Thymus (tissue), 11 donors: Measurements from ENCODE around the gene ZNF343. TPM values are rescaled to one million over a fixed set of nuclear protein-coding genes. Genes with fewer than 3 reads are reported as not detected.
"Not testable (repeated sequence)": the region's sequence is repeated elsewhere in the genome, so short reads cannot be mapped to it uniquely, and the experiment has no call there.

Source experiments
- DNase-seq, 9 donors: peaks; one replicate each; pipeline ENCODE4 v3.0.0-alpha.2; 2013; ENCODE audit warnings: low spot score in 9 of 9, low read depth in 6 of 9, missing footprints in 1 of 9
- H3K27ac ChIP-seq, 2 donors: one replicate each; pipeline ENCODE4 v1.5.1; 2013; ENCODE audit warnings: control low read depth in 1 of 2, low read depth in 1 of 2, low read length in 1 of 2, mild to moderate bottlenecking in 1 of 2, moderate library complexity in 1 of 2
- H3K27me3 ChIP-seq, 2 donors: one replicate each; pipeline ENCODE4 v1.5.1; 2013; ENCODE audit warnings: low read length in 1 of 2; ENCODE audit not compliant: control insufficient read depth in 2 of 2, insufficient read depth in 1 of 2
- H3K36me3 ChIP-seq, 2 donors: one replicate each; pipeline ENCODE4 v1.5.1; 2013; ENCODE audit warnings: low read length in 1 of 2, mild to moderate bottlenecking in 1 of 2, moderate library complexity in 1 of 2; ENCODE audit not compliant: control insufficient read depth in 2 of 2, insufficient read depth in 2 of 2
- H3K4me1 ChIP-seq, 2 donors: one replicate each; pipeline ENCODE4 v1.5.1; 2013; ENCODE audit warnings: low read length in 2 of 2; ENCODE audit not compliant: control insufficient read depth in 2 of 2, insufficient read depth in 2 of 2
- H3K4me3 ChIP-seq, 2 donors: one replicate each; pipeline ENCODE4 v1.5.1; 2013; ENCODE audit warnings: low read length in 2 of 2, control low read depth in 1 of 2, mild to moderate bottlenecking in 1 of 2
- H3K9me3 ChIP-seq, 2 donors: one replicate each; pipeline ENCODE4 v1.5.1; 2013; ENCODE audit warnings: low read length in 1 of 2, mild to moderate bottlenecking in 1 of 2; ENCODE audit not compliant: control insufficient read depth in 2 of 2, insufficient read depth in 1 of 2
- WGBS: extraction: QIAGEN DNeasy Blood & Tissue Kit; methylation state at CpG from one replicate; pipeline ENCODE4 v1.1.7; 2013; 5-methylcytosine and 5-hydroxymethylcytosine counted together
- polyA plus RNA-seq: library from polyadenylated mRNA; stranded (reverse); fragments of 200-250 nt; gene quantifications from one replicate; pipeline ENCODE4 v1.2.3, GENCODE V29; 2013
- total RNA-seq: library from RNA; stranded (reverse); fragments of 120-200 nt; gene quantifications from one replicate; pipeline ENCODE4 v1.2.4, GENCODE V29; 2013
- donor health status: healthy.

The ZNF343 gene
- total and polyA plus RNA-seq, 2 donors, result 5.2 to 5.4 TPM

DNA sequence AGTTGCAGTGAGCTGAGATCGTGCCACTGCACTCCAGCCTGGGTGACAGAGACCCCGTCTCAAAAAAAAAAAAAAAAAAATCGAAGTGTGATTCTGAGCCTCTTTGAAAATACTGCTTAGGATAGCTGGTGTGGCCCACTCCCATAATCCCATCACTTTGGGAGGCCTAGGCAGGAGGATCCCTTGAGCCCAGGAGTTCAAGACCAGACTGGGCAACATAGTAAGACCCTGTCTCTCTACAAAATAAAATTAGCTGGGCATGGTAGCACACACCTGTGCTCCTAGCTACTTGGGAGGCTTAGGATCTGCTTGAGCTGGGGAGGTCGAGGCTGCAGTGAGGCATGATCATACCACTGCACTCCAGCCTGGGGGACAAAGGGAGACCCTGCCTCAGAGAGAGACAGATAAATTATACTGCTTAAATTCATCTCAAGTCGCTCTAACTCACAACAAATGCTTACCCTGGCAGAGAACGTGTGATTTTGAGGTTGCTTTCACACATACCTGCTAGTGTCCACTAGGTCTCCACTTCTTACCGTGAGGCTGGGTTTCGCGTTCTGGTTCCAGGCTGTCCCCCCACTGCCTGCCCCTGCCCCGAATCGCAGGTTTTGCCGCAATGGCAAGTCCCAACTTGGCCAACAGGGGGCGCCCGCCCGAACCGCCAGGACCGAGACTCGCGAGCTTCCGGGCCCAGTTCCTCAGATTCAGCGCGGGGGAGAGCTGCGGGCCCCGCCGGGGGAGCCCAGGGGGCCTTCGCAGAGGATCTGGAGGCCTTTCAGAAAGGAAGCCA, 15.4 kb upstream of the ZNF343 start:
- WGBS, result 12% methylated on average over 26 of the region's 26 CpGs
- no peaks in the 10 kb centered on the region for H3K36me3 ChIP-seq
- peaks cover 0 to 6% of the 10 kb centered on the region in 2 donors for H3K4me1 ChIP-seq
- H3K9me3 ChIP-seq, result no peaks in the 10 kb centered on the region
- peak overlapping the region; percentile 76 to 77 for H3K4me3 ChIP-seq
- H3K27ac ChIP-seq, result peak overlapping the region; percentile 61 to 66
- peaks cover 4 to 66% of the 10 kb centered on the region in 2 donors for H3K27me3 ChIP-seq
- DNase-seq, result peak; percentile 54 to 91 (median 75)

DNA sequence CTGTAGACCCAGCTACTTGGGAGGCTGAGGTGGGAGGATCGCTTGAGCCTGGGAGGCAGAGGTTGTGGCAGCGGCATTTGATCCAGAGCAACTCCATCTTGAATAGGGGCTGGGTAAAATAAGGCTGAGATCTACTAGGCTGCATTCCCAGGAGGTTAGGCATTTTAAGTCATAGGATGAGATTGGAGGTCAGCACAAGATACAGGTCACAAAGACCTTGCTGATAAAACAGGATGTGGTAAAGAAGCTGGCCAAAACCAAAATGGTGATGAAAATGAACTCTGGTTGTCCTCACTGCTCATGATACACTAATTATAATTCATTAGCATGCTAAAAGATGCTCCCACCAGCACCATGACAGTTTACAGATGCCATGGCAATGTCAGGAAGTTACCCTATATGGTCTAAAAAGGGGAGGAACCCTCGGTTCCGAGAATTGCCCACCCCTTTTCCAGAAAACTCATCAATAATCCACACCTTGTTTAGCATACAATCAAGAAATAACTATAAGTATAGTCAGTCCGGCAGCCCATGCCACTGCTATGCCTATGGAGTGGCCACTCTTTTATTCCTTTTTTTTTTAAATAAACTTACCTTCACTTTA, 14.2 kb upstream of the ZNF343 start:
- H3K4me1 ChIP-seq, H3K4me3 ChIP-seq, H3K27ac ChIP-seq, H3K9me3 ChIP-seq, H3K36me3 ChIP-seq, DNase-seq: not testable (repeated sequence)
- H3K27me3 ChIP-seq, result peaks cover 4 to 58% of the 10 kb centered on the region in 2 donors
- WGBS, result 95% methylated on average over 5 of the region's 5 CpGs

DNA sequence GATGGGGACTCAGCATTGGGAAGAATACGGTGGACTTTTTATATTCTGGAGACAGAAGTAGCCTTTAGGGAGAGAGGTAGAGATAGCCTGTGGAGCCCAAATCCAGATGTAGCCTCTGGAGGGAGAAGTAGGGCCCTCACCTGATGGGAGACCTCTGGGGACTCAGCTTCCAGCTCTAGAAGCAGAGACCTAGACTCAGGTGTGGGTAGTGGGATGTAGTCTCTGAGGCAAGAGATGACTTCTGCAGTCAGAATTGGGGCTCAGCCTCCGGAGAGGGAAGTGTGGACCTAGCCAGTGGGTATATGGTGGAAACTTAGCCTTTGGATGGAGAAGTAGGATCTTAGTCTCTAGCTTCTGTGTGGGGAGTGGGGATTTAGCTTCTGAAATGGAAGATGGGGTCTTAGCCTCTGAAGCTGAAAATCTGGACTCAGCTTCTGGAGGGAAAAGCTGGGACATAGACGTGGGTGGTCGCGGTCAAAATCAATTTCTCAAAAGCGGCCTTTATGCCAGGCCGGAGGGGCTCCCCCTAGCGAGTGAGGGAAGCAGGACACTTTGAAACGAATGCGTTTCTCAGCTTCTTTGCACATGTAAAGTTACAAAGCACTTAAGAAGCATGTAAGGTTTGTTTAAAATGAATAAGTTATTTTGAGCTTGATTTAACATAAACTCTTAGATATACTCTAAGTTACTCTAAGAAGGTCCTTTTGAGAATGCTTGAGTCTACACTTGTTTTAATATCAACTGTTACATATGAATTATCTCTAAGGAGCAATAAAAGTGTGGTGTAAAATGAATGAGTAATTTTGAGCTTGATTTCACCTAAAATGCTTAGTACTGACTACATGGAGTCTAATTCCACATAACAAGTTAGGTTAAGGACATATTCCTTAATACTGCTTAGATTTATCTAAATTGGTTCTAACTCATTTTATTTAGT, 12.9 kb upstream of the ZNF343 start:
- Histone ChIP-seq H3K9me3 (no peaks in the 10 kb centered on the region), H3K4me1 (peaks cover 0 to 6% of the 10 kb centered on the region in 2 donors), H3K27ac (no peak overlapping the region), H3K27me3 (peaks cover 4 to 45% of the 10 kb centered on the region in 2 donors), H3K4me3 (no peak overlapping the region), H3K36me3 (no peaks in the 10 kb centered on the region)
- DNase-seq, result peak in 3 of 9 donors; percentile 38 to 57 (median 46)
- 24% methylated on average over 10 of the region's 10 CpGs for WGBS

DNA sequence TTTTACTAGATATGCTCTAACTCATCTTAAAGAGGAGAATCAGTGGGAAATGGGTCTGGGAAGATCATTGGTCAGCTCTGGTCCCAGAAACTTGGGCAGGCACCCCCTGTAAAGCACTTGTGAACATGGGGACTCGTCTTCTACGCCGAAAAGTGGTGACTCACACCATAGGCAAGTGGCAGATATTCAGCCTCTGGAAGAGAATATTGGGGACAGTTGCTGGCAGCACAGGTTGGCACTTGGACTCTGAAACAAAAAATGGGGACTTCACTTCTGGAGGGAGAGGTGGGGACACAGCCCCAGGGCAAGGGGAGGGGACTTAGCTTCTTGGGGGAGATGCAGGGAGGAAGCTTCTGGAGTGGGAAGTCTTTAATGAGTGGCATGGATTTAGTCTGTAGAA, 11.9 kb upstream of the ZNF343 start:
- DNase-seq, result no peak
- WGBS, result 97% methylated on average over 3 of the region's 3 CpGs
- H3K4me1 ChIP-seq, result peaks cover 0 to 5% of the 10 kb centered on the region in 2 donors
- no peak overlapping the region for H3K27ac ChIP-seq
- H3K36me3 ChIP-seq, result no peaks in the 10 kb centered on the region
- no peak overlapping the region for H3K4me3 ChIP-seq
- H3K9me3 ChIP-seq, result no peaks in the 10 kb centered on the region
- H3K27me3 ChIP-seq, result peaks cover 4 to 41% of the 10 kb centered on the region in 2 donors

DNA sequence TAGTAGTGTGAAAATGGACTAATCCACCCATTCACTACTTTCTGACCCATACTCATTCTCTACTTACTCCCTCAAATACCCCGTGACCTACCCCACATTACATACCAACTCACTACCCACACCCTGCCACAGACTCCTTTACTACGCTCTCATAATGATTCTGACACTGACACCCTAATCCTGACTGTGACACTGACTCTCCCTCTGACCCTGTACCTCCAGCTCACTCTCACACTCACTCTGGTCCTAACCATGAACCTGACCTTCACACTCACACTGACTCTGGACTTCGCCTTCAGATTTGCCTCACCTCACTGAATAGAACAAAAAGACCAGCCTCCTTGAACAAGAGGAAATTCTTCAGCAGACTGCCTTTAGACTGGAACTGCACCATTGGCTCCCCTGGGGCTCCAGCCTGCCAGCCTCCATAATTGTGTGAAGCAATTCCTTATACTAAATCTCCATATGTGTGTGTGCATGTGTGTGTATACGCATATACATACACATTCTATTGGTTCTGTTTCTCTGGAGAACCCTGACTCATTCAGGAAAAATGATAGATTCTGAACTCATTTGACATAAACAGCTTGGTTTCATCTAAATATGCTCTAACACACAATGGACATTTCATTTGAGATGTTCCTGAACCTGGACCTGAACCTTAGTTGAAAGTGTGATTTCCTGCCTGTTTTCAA, 10.5 kb upstream of the ZNF343 start:
- no peak overlapping the region for H3K27ac ChIP-seq
- 96% methylated on average over 4 of the region's 4 CpGs for WGBS
- H3K27me3 ChIP-seq, result peaks cover 0 to 33% of the 10 kb centered on the region in 2 donors
- no peaks in the 10 kb centered on the region for H3K9me3 ChIP-seq
- DNase-seq, result no peak
- H3K36me3 ChIP-seq, result no peaks in the 10 kb centered on the region
- no peak overlapping the region for H3K4me3 ChIP-seq
- no peaks in the 10 kb centered on the region for H3K4me1 ChIP-seq

DNA sequence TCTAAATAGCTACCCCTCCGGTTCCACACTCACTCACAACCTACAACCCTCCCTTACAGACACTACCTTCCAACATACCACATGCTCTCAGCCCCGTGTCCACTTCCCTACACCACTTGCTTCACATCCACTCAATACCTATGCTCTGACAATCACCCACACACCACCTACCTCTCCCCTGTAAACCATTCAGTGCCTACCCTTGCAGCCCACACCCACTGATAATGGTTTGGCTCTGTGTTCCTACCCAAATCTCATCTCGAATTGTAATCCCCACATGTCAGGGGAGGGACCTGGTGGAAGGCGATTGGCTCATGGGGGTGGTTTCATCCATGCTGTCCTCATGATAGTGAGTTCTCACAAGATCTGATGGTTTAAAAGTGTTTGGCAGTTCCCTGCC, 9.8 kb upstream of the ZNF343 start:
- H3K4me1 ChIP-seq, result no peaks in the 10 kb centered on the region
- H3K4me3 ChIP-seq, result no peak overlapping the region
- WGBS, result 92% methylated on average over 4 of the region's 4 CpGs

DNA sequence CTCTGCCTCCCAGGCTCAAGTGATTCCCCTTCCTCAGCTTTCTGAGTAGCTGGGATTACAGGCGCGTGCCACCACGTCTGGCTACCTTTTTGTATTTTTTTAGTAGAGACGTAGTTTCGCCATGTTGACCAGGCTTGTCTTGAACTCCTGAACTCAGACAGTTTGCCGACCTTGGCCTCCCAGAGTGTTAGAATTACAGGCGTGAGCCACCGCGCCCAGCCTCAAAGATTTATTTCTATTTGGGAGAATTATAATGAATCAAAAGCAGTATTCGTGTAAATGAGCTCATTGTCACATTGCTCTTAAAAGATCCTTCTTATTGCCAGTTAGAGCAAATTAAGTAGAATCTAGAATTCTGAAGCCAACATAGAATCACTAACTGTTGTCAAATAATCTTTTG, 9.4 kb upstream of the ZNF343 start:
- Histone ChIP-seq H3K27me3 (peaks cover 0 to 28% of the 10 kb centered on the region in 2 donors), H3K4me1 (no peaks in the 10 kb centered on the region), H3K4me3 (no peak overlapping the region), H3K27ac (no peak overlapping the region), H3K36me3 (no peaks in the 10 kb centered on the region), H3K9me3 (no peaks in the 10 kb centered on the region)
- DNase-seq, result no peak
- WGBS, result 95% methylated on average over 10 of the region's 10 CpGs

More for the DNA sequence above, 9.8 kb upstream of the ZNF343 start:
- no peak overlapping the region for H3K27ac ChIP-seq
- DNase-seq, result no peak
- no peaks in the 10 kb centered on the region for H3K36me3 ChIP-seq
- no peaks in the 10 kb centered on the region for H3K9me3 ChIP-seq
- peaks cover 0 to 29% of the 10 kb centered on the region in 2 donors for H3K27me3 ChIP-seq

DNA sequence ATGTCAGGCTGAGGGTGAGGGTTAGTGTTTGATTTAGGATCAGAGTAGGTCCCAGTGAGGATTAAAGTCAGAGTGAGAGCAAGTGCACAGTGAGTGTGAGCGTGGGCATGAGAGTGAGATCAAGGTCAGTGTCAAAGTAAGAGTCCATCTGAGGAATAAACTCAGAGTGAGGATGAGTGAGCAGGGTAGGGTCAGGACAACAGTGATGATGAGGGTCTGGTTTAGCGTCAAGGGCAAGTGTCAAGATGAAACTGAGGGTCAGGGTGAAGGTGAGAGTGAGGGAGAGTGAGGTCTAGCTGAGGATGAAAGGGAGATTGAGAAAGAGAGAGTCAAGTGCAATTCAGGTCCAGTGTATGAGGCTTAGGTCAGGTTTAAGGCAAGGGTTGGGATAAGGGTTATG, 7.7 kb upstream of the ZNF343 start:
- Histone ChIP-seq H3K36me3 (no peaks in the 10 kb centered on the region), H3K9me3 (no peaks in the 10 kb centered on the region), H3K4me1 (no peaks in the 10 kb centered on the region), H3K27ac (no peak overlapping the region), H3K27me3 (peaks cover 5 to 22% of the 10 kb centered on the region in 2 donors), H3K4me3 (no peak overlapping the region)
- DNase-seq, result no peak
- 92% methylated on average over 2 of the region's 2 CpGs for WGBS
